Astrocyte of the cerebellum (primary cell): ENCODE measurements around the gene NR2C2AP.

Experiments
- DNase-seq: peaks from one replicate; pipeline ENCODE4 v3.0.0-alpha.2; 2011; ENCODE audit warnings: low read depth
- H3K4me3 ChIP-seq: 2 replicates; pipeline ENCODE4 v1.5.1; 2011; ENCODE audit warnings: mild to moderate bottlenecking, low read depth, low read length, moderate library complexity
- CTCF ChIP-seq: IDR thresholded peaks from 2 replicates; pipeline ENCODE4 v1.5.1; 2012; ENCODE audit warnings: low read length, low read depth, moderate library complexity, mild to moderate bottlenecking; ENCODE audit errors: missing control alignments
- in situ Hi-C: cut with HindIII; loops from 2 replicates; pipeline ENCODE4 v1.10.0; 2017; ENCODE audit warnings: low sequenced_read_pairs

The NR2C2AP gene

GRCh38 chr19:19201697-19202630, 1.2 kb downstream of the NR2C2AP start:
- in situ Hi-C loops = no loop called here
- peak overlapping the region; percentile 71 for H3K4me3 ChIP-seq
- DNase-seq = no peak
- TF ChIP-seq CTCF = no peak

- no peak for DNase-seq
- peak overlapping the region; percentile 65 for H3K4me3 ChIP-seq
- TF ChIP-seq CTCF = no peak
- in situ Hi-C loops = no loop called here
Observed at GRCh38 chr19:19193926-19194325, 9.3 kb downstream of the NR2C2AP start.

GRCh38 chr19:19192910-19193423, 10.2 kb downstream of the NR2C2AP start:
- in situ Hi-C loops = no loop called here
- no peak for TF ChIP-seq CTCF
- peak overlapping the region; percentile 65 for H3K4me3 ChIP-seq
- no peak for DNase-seq

- peak within 1 kb of the TSS; percentile 65 for H3K4me3 ChIP-seq
- no peak for TF ChIP-seq CTCF
- peak; percentile 98 for DNase-seq
- in situ Hi-C loops = no loop called here
Observed at GRCh38 chr19:19192078-19192882, 10.9 kb downstream of the NR2C2AP start, which contains the start of the genes BORCS8 and RFXANK. TSS of gene BORCS8 (minus strand) at chr19:19192152. CDS start at chr19:19192117, 35 bp downstream. TSS of gene RFXANK (plus strand) at chr19:19192258. CDS start at chr19:19193947, 1,689 bp downstream.

- in situ Hi-C loops = no loop called here
- no peak for DNase-seq
Observed at GRCh38 chr19:19191768-19192077, 11.5 kb downstream of the NR2C2AP start.

More at GRCh38 chr19:19191768-19192077, 11.5 kb downstream of the NR2C2AP start:
- TF ChIP-seq CTCF = no peak
- H3K4me3 ChIP-seq = peak overlapping the region; percentile 65
